Activated T-cell treated with anti-CD3 and anti-CD28 coated beads, Interleukin-2, amount 50 U/mL, for 24 hours (primary cell): ENCODE measurements around the gene EIF4G3.

Source experiments
- DNase-seq: peaks from one replicate; pipeline ENCODE4 v3.0.0-alpha.2; 2020
- H3K27ac Mint-ChIP-seq: 2 replicates; pipeline ENCODE4 v1.8.0; 2020; ENCODE audit warnings: mild to moderate bottlenecking, mixed read lengths
- H3K27me3 Mint-ChIP-seq: 2 replicates; pipeline ENCODE4 v1.8.0; 2020; ENCODE audit warnings: mixed read lengths
- H3K36me3 Mint-ChIP-seq: 2 replicates; pipeline ENCODE4 v1.8.0; 2020; ENCODE audit warnings: low read depth, mixed read lengths
- H3K4me1 Mint-ChIP-seq: 2 replicates; pipeline ENCODE4 v1.8.0; 2020; ENCODE audit warnings: low read depth, mixed read lengths
- H3K4me3 Mint-ChIP-seq: 2 replicates; pipeline ENCODE4 v1.8.0; 2020; ENCODE audit warnings: mild to moderate bottlenecking, moderate library complexity, mixed read lengths
- H3K9me3 Mint-ChIP-seq: 2 replicates; pipeline ENCODE4 v1.8.0; 2020; ENCODE audit warnings: mixed read lengths

EIF4G3 gene

DNA sequence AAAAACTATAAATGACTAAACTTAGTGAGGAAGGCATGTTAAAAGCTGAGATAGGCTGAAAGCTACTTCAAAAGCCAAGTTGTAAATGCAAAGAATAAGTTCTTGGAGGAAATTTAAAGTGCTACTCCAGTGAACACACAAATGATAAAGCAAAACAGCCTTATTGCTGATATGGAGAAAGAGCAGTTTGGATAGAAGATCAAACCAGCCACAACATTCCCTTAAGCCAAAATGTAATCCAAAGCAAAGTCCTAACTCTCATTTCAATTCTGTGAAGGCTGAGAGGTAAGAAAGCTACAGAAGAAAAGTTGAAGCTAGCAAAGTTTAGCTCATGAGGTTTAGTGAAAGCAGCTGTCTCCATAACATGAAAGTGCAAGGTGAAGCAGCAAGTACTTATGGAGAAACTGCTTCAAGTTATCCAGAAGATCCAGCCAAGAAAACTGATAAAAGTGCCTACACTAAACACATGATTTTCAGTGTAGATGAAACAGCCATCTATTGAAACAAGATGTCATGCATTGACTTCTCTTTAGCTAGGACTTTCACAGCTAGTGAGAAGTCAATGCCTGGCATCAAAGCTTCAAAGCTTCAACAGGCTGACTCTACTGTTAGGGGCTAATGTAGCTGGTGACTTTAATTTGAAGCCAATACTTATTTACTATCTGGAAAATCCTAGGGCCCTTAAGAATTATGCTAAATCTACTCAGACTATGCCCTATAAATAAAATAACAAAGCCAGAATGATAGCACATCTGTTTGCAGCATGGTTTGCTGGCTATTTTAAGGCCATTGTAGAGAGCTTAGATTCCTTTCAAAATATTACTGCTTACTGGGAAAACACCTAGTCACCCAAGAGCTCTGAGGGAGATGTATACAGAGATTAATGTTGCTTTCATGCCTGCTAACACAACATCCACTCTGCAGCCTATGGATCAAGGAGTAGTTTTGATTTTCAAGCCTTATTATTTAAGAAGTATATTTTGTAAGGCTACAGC is 188.6 kb downstream of the EIF4G3 start:
- H3K27ac Mint-ChIP-seq = no peak overlapping the region
- no peak for DNase-seq
- H3K9me3 Mint-ChIP-seq = no peaks in the 10 kb centered on the region
- H3K27me3 Mint-ChIP-seq = no peaks in the 10 kb centered on the region
- H3K36me3 Mint-ChIP-seq = peaks cover 5% of the 10 kb centered on the region
- H3K4me3 Mint-ChIP-seq = no peak overlapping the region
- H3K4me1 Mint-ChIP-seq = peaks cover 17% of the 10 kb centered on the region

- peaks cover 1% of the 10 kb centered on the region for H3K4me1 Mint-ChIP-seq
- no peaks in the 10 kb centered on the region for H3K27me3 Mint-ChIP-seq
- DNase-seq = no peak
- no peak overlapping the region for H3K27ac Mint-ChIP-seq
- peaks cover 18% of the 10 kb centered on the region for H3K36me3 Mint-ChIP-seq
- no peak overlapping the region for H3K4me3 Mint-ChIP-seq
- no peaks in the 10 kb centered on the region for H3K9me3 Mint-ChIP-seq
These were observed 193.3 kb downstream of the EIF4G3 start for GRCh38 chr1:20983297-20983889.

DNA sequence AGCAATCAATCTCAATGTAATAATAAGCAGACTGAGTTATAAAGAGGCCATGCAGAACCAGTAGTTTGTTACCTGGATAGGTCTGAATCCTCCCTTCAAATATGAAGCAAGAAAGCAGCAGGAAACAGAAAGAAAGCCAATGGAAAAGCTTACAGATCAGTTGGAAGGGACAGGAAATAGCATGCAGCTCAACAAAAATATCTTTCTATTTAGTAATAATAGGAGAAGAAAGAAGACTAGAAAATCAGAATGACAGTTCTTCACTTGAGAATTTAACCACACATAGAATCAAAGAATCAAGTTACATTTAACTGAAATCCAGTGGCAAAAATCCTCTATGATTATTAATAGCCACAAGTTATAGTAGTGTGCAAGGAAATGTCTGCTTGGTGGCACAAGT is 194.4 kb downstream of the EIF4G3 start:
- Mint-ChIP-seq H3K27me3 (no peaks in the 10 kb centered on the region), H3K4me1 (peaks cover 1% of the 10 kb centered on the region), H3K4me3 (no peak overlapping the region), H3K27ac (no peak overlapping the region), H3K9me3 (no peaks in the 10 kb centered on the region), H3K36me3 (peaks cover 18% of the 10 kb centered on the region)
- DNase-seq = no peak

DNA sequence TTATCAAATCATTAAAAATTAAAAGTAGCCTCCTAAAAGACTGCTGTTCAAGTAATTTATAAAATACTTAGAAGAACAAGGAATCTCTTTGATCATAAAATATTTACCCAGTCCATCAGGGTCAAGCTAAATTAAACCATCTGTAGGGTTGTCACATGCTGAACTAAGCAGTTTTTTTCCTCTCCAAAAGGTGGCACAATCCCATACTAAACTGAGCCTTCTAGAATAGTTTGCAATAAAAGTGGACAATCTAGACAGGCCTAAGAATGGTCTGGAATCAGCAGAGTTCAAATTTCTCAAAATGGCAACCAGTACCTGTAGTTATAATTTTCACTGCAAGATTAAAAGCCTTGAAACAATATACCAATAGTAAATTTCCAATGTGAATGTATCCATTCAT is 194.8 kb downstream of the EIF4G3 start:
- Mint-ChIP-seq H3K36me3 (peaks cover 18% of the 10 kb centered on the region), H3K4me3 (no peak overlapping the region), H3K4me1 (peaks cover 1% of the 10 kb centered on the region), H3K9me3 (no peaks in the 10 kb centered on the region), H3K27ac (no peak overlapping the region), H3K27me3 (no peaks in the 10 kb centered on the region)
- no peak for DNase-seq

DNA sequence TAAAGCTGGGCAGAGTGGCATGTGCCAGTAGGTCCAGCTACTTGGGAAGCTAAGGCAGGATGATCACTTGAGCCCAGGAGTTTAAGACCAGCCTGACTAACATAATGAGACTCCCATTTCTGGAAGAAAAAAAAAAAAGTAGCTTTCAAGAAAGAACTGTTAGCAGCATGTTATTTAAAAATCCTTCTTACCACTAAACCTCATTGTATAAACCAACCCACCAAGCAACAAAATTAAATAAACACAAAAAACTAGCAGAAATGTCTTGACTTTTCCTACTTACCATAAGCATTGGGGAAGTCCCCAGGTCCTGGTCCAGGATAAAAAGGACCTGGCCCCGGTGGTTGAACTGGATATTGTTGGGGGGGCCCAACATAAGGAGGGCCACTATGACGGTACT is 196.6 kb downstream of the EIF4G3 start:
- H3K27ac Mint-ChIP-seq = no peak overlapping the region
- no peak for DNase-seq
- peaks cover 19% of the 10 kb centered on the region for H3K36me3 Mint-ChIP-seq
- no peak overlapping the region for H3K4me3 Mint-ChIP-seq
- no peaks in the 10 kb centered on the region for H3K9me3 Mint-ChIP-seq
- peaks cover 2% of the 10 kb centered on the region for H3K4me1 Mint-ChIP-seq
- H3K27me3 Mint-ChIP-seq = no peaks in the 10 kb centered on the region

DNA sequence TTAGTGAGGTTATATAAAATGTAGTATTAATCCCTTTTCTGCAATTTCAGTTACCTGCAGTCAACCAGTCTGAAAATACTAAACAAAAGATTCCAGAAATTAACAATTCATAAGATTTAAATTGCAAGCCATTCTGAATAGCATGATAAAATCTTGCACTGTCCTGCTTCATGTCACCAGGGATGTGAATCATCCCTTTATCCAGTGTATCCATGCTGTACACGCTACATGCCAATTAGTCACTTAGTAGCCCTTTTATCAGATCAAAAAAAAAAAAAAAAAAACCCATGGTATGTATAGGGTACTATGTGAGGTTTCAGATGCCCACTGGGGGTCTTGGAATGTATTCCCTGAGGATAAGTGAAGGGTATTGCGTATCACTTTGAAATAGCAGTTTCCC is 198.3 kb downstream of the EIF4G3 start:
- no peaks in the 10 kb centered on the region for H3K9me3 Mint-ChIP-seq
- H3K36me3 Mint-ChIP-seq = peaks cover 32% of the 10 kb centered on the region
- no peak overlapping the region for H3K4me3 Mint-ChIP-seq
- DNase-seq = no peak
- H3K27ac Mint-ChIP-seq = no peak overlapping the region
- peaks cover 10% of the 10 kb centered on the region for H3K4me1 Mint-ChIP-seq
- no peaks in the 10 kb centered on the region for H3K27me3 Mint-ChIP-seq

GRCh38 chr1:20975668-20976067 is 201.0 kb downstream of the EIF4G3 start:
- no peak overlapping the region for H3K4me3 Mint-ChIP-seq
- peaks cover 51% of the 10 kb centered on the region for H3K36me3 Mint-ChIP-seq
- H3K4me1 Mint-ChIP-seq = peaks cover 8% of the 10 kb centered on the region
- no peaks in the 10 kb centered on the region for H3K27me3 Mint-ChIP-seq
- no peaks in the 10 kb centered on the region for H3K9me3 Mint-ChIP-seq
- DNase-seq = no peak
- no peak overlapping the region for H3K27ac Mint-ChIP-seq

DNA sequence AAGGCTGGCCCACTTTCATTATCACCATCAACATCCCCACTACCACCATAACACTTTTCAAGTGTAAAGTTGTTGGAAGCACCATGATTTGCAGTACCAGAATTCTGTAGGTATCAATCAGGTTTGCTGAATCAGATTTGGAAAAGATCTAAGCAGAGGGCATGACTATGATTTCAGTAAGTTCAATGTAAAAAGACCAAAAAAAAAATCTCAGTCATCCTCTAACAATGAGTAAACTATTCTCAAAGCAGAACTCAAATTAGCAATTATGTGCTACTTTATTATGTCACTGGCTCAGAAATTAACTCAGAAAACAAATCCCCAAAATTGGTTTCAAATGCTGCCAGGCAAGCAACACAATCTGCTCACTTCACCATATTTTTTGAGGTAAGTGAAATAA is 201.7 kb downstream of the EIF4G3 start:
- H3K4me3 Mint-ChIP-seq = no peak overlapping the region
- peaks cover 50% of the 10 kb centered on the region for H3K36me3 Mint-ChIP-seq
- H3K27ac Mint-ChIP-seq = no peak overlapping the region
- H3K9me3 Mint-ChIP-seq = no peaks in the 10 kb centered on the region
- no peaks in the 10 kb centered on the region for H3K27me3 Mint-ChIP-seq
- peaks cover 8% of the 10 kb centered on the region for H3K4me1 Mint-ChIP-seq
- DNase-seq = no peak

DNA sequence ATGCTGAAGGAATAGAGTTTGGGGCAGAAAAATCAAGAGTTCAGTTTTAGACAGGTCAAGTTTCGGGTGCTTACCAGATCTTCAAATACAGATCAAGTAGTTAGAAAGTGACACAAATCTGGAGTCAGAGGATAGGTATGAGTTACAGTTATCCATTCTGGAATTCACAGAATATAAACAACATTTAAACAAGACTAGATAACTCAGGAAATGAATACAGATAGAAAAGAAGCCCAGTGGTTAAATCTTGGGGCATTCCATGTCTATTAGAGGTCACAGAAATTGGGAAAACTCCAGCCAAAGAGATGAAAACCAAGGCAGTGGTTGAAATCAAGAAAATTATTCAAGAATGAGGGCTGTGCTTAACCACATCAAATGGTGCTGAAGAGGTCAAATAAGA is 202.6 kb downstream of the EIF4G3 start:
- H3K27ac Mint-ChIP-seq = no peak overlapping the region
- H3K4me1 Mint-ChIP-seq = peaks cover 8% of the 10 kb centered on the region
- no peak for DNase-seq
- no peak overlapping the region for H3K4me3 Mint-ChIP-seq
- H3K27me3 Mint-ChIP-seq = no peaks in the 10 kb centered on the region
- H3K9me3 Mint-ChIP-seq = no peaks in the 10 kb centered on the region
- peaks cover 51% of the 10 kb centered on the region for H3K36me3 Mint-ChIP-seq

DNA sequence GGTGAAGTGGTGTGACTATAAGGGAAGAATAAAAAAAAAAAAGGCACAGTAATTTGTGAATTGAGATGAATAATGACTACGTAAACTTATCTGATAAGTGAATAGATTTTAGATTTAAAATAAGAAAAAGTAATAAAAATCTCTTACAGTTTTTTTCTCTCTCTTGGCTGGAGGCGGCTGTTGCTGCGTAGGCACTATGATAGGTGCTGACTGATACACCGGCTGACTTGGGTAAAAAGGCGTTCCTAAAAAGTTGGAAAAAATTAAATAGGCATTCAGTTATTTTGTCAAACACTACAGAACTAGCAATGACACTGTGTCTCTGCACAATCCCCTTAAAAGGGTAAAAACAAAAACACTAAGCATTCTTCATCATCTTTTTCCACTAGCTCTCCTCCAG is 203.8 kb downstream of the EIF4G3 start:
- H3K4me3 Mint-ChIP-seq = no peak overlapping the region
- no peak overlapping the region for H3K27ac Mint-ChIP-seq
- no peaks in the 10 kb centered on the region for H3K9me3 Mint-ChIP-seq
- H3K4me1 Mint-ChIP-seq = peaks cover 8% of the 10 kb centered on the region
- no peak for DNase-seq
- H3K27me3 Mint-ChIP-seq = no peaks in the 10 kb centered on the region
- peaks cover 54% of the 10 kb centered on the region for H3K36me3 Mint-ChIP-seq

GRCh38 chr1:20964540-20965484 is 211.9 kb downstream of the EIF4G3 start:
- no peak for DNase-seq
- Mint-ChIP-seq H3K4me1 (no peaks in the 10 kb centered on the region), H3K27ac (no peak overlapping the region), H3K4me3 (no peak overlapping the region), H3K27me3 (no peaks in the 10 kb centered on the region), H3K36me3 (peaks cover 54% of the 10 kb centered on the region), H3K9me3 (no peaks in the 10 kb centered on the region)

GRCh38 chr1:20962576-20963258 is 214.0 kb downstream of the EIF4G3 start:
- no peak overlapping the region for H3K27ac Mint-ChIP-seq

DNA sequence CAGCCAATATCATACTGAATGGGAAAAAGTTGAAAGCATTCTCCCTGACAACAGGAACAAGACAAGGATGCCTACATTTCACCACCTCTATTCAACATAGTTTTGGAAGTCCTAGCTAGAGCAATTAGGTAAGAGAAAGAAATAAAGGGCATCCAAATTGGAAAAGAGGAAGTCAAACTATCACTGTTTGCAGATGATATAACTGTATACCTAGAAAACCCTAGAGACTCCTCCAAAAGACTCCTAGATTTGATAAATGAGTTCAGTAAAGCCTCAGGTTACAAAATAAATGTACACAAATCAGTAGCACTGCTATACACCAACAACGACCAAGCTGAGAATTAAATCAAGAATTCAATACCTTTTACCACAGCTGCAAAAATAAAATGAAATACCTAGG is 218.3 kb downstream of the EIF4G3 start:
- Mint-ChIP-seq H3K4me1 (peaks cover 2% of the 10 kb centered on the region), H3K4me3 (no peak overlapping the region), H3K27me3 (no peaks in the 10 kb centered on the region), H3K9me3 (no peaks in the 10 kb centered on the region), H3K36me3 (peaks cover 24% of the 10 kb centered on the region), H3K27ac (no peak overlapping the region)
- no peak for DNase-seq

More at GRCh38 chr1:20962576-20963258, 214.0 kb downstream of the EIF4G3 start:
- H3K9me3 Mint-ChIP-seq = no peaks in the 10 kb centered on the region
- no peaks in the 10 kb centered on the region for H3K4me1 Mint-ChIP-seq
- peaks cover 45% of the 10 kb centered on the region for H3K36me3 Mint-ChIP-seq
- no peak overlapping the region for H3K4me3 Mint-ChIP-seq
- no peak for DNase-seq
- no peaks in the 10 kb centered on the region for H3K27me3 Mint-ChIP-seq

DNA sequence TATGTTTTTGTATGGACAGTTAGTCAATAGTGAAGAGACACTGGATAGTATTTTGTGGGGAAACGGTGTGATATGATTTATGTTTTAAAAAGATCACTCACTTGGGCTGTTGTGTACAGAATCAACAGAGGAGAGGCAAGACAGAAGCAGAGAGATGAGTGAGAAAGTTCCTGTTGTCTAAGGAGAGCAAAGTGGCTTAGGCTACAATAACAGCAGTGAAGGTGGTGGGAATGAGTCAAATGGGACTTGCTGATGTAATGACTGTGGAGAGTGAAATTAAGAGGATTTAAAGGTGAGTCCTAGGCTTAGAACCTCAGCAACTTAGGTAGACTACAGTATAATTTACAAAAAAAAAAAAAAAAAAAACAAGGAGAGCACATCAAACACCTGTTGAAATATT is 220.4 kb downstream of the EIF4G3 start:
- no peak overlapping the region for H3K27ac Mint-ChIP-seq
- H3K9me3 Mint-ChIP-seq = no peaks in the 10 kb centered on the region
- H3K36me3 Mint-ChIP-seq = peaks cover 27% of the 10 kb centered on the region
- no peaks in the 10 kb centered on the region for H3K27me3 Mint-ChIP-seq
- DNase-seq = no peak
- peaks cover 2% of the 10 kb centered on the region for H3K4me1 Mint-ChIP-seq
- H3K4me3 Mint-ChIP-seq = no peak overlapping the region
